ENCODE measurements around the gene LARP1B. TPM values are rescaled to one million over a fixed set of nuclear protein-coding genes. Genes with fewer than 3 reads are reported as not detected.
"Not testable (repeated sequence)": the region's sequence is repeated elsewhere in the genome, so short reads cannot be mapped to it uniquely, and the experiment has no call there.

Gene LARP1B
- 10 to 100 TPM; 23.1 to 23.4 TPM for total RNA-seq

DNA sequence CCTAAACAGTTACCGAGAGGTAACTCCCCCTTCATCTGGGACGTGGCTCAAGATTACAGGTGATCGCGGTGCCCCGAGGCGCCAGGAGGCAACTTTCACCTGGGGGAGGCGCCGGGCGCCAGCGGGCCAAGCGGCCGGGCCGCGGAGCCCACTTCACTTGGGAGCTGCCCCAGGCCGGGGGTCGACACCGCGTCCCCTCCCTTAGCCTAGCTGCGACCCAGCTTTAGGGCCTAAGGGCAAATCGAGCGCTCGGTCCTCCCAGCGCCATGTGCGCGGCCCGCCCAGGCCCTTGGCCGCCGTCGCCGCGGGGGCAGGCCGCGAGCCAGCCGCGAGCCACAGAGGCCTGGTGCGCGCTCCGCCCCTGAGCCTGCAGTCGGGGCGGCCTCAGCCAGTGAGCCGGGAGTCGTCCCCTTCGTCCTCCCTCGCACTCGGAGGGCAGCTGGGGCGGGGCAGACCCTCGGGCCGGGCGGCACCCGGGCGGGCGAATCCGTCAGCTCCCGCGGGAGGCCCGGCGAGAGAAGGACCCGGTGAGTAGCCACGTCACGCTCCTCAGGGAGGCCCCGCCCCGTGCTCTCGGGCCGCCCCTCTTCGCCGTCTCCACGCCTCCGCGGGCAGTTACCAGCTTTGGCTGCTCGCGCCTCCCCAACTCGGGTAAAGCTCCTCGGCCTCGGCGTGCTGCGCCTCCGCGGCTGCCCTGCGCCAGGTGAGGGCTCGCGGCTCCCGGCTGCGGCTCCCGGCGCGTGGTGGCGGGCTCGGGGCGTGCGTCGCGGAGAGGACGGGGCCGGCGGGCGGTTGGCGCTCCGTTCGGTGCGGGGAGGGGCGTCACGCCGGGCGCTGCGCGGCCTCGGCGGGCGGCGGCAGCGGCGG, at the start of gene LARP1B:
TSS of gene LARP1B (plus strand) at position 614 of the 867 bp plus-strand sequence. CDS start 13,640 bp downstream, outside the sequence.
- ChIA-PET CTCF (interaction anchor here (0.6 to 2.1 kb wide), 5 partner anchors 8 to 95 kb away, joined by 4 to 7 read pairs (median 6); partner anchors contain the start of genes ABHD18 and MFSD8), POLR2A (interaction anchor here (0.6 to 1.8 kb wide), 5 partner anchors 64 to 751 kb away, joined by 3 to 40 read pairs (median 4); partner anchors contain the start of genes ABHD18, MFSD8, PGRMC2 and PLK4)

- ChIA-PET CTCF (no interaction called here), POLR2A (no interaction called here)
Observed at GRCh38 chr4:128025319-128025718, 35.8 kb upstream of the LARP1B start.

- POLR2A ChIA-PET = no interaction called here
Observed at GRCh38 chr4:128029907-128030306, 31.2 kb upstream of the LARP1B start.

GRCh38 chr4:128031756-128032384, 29.2 kb upstream of the LARP1B start:
- ChIA-PET POLR2A (interaction anchor here (0.6 kb wide), 1 partner anchor 35 kb away, joined by 7 read pairs; no protein-coding TSS in a partner anchor), CTCF (no interaction called here)

More at GRCh38 chr4:128029907-128030306, 31.2 kb upstream of the LARP1B start:
- CTCF ChIA-PET = no interaction called here

DNA sequence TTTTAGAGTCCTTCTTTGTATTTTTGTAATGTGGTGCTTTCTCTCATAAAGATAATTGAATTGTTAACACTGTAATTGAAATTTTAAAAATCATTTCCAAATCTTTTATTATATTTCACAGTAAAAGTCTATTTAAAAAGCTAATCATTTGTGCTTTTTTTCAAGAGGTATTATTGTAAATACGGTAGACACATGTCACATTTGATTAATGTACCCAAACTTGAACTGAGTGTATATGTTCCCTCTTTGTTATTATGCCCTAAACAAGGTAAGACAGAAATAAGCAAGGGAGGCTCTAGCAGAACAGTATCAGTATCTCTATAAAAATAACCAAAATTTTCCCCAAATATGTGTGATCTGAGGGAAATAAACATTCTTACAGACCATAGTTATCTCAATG, 21.5 kb upstream of the LARP1B start:
- POLR2A ChIA-PET = no interaction called here

DNA sequence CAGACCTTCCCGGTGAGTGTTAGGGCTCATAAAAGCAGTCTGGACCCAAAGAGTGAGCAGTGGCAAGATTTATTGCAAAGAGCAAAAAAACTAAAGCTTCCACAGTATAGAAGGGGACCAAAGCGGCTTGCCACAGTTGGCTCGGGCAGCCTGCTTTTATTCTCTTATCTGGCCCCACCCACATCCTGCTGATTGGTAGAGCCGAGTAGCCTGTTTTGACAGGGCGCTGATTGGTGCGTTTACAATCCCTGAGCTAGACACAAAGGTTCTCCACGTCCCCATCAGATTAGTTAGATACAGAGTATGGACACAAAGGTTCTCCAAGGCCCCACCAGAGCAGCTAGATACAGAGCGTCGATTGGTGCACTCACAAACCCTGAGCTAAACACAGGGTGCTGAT, 14.1 kb upstream of the LARP1B start:
- CTCF ChIA-PET, POLR2A ChIA-PET: not testable (repeated sequence)

More for the DNA sequence above, 21.5 kb upstream of the LARP1B start:
- CTCF ChIA-PET = no interaction called here

GRCh38 chr4:128047514-128047913, 13.6 kb upstream of the LARP1B start:
- POLR2A ChIA-PET, CTCF ChIA-PET: not testable (repeated sequence)

DNA sequence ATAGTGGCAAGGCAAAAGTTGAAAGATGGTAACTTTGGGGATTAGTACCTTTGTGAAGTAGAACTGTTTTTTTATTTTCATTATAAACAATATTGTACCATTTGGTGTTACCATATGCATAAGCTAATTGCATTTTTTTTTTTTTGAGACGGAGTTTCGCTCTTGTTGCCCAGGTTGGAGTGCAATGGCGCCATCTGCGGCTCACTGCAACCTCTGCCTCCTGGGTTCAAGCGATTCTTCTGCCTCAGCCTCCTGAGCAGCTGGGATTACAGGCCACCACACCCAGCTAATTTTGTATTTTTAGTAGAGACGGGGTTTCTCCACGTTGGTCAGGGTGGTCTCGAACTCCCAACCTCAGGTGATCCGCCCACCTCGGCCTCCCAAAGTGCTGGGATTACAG, 9.9 kb upstream of the LARP1B start:
- POLR2A ChIA-PET = interaction anchor here (0.9 kb wide), 1 partner anchor 88 kb away, joined by 3 read pairs; no protein-coding TSS in a partner anchor
- CTCF ChIA-PET = not testable (repeated sequence)

DNA sequence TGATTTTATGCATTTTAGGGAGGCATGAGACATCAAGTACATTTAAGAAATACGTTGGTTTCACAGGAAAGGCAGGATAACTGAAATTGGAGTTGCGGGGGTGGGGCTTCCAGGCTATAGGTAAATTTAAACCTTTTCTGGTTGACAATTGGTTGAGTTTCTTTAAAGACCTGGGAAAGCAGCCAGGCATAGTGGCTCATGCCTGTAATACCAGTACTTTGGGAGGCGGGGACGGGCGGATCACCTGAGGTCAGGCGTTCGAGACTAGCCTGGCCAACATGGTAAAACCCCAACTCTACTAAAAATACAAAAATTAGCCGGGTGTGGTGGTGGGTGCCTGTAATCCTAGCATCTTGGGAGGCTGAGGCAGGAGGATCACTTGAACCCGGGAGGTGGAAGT, 6.2 kb upstream of the LARP1B start:
- CTCF ChIA-PET, POLR2A ChIA-PET: not testable (repeated sequence)

DNA sequence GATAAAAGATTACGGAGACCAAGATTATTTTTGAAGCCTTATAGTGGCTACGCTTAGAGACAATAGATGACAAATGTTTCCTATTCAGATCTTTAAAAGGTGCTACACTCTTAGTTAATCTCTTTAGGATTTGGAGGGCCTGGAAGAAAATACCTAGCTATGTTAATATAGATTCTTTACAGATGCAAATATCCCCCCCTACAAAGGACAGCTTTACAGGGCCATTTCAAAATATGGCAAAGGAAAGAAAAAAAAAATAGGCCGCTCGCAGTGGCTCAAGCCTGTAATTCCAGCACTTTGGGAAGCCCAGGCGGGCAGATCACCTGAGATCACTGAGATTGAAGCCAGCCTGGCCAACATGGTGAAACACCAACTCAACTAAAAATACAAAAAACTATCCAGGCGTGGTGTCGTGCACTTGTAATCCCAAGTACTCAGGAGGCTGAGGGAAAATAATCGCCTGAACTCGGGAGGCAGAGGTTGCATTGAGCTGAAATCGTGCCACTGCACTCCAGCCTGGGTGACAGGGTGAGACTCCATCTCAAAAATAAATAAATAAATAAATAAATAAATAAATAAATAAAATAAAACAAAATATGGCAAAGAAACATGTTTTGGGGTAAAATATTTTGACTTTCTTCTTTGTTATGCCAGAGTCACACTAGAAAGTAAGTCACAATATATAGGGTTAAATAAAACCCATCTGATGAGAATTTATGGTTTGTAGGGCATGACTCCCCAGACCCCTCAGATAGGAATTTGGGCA, 5.5 kb upstream of the LARP1B start:
- POLR2A ChIA-PET, CTCF ChIA-PET: not testable (repeated sequence)

DNA sequence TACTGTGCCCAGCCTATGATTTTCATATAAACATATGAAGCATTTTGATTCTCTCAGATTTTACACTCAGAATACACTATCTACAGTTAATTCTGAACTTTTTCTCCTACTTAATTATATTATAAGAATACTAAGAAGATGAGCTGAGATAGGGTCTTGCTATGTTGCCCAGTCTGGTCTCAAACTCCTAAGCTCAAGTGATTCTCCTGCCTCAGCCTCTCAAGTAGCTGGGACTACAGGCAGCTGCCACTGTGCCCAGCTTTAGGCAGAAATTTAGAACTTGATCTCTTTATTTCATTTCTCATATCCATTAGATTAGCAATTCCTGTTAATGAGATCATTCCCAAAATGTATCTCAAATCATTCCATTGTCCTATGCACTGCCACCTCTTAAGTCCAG, 4.7 kb upstream of the LARP1B start:
- ChIA-PET POLR2A (no interaction called here), CTCF (no interaction called here)

DNA sequence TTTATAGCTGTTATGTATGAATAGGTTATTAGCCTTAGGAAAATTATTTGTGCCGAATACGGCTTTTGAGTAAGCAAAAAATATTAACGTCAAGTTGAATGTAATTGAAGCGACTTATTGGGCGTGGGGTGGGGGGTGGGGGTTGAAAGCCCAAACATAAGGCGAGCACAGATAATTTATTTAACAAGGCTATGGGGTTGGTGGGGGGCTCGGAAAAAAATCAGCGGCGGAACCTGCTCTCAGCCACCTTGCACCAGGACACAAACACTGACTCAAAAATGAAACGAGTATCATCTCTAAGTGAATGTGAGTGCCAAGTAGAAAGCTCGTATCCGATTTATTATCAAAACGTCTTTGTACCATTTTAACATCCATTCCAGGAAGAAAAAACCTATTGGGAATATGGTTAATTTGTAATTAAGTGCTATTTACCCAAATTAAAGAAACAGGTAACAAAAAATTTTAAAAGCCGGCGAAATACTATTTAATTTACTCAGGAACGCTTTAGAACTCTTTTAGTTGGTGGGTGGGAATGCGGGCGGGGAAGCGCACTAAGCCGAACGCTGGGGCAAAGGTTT, 902 bp upstream of the LARP1B start:
- ChIA-PET CTCF (interaction anchor here (0.6 to 2.1 kb wide), 4 partner anchors 9 to 95 kb away, joined by 4 to 7 read pairs (median 5); partner anchors contain the start of genes ABHD18 and MFSD8), POLR2A (interaction anchor here (0.9 to 1.8 kb wide), 4 partner anchors 96 to 752 kb away, joined by 4 to 40 read pairs (median 5); partner anchors contain the start of genes ABHD18, MFSD8, PGRMC2 and PLK4)

DNA sequence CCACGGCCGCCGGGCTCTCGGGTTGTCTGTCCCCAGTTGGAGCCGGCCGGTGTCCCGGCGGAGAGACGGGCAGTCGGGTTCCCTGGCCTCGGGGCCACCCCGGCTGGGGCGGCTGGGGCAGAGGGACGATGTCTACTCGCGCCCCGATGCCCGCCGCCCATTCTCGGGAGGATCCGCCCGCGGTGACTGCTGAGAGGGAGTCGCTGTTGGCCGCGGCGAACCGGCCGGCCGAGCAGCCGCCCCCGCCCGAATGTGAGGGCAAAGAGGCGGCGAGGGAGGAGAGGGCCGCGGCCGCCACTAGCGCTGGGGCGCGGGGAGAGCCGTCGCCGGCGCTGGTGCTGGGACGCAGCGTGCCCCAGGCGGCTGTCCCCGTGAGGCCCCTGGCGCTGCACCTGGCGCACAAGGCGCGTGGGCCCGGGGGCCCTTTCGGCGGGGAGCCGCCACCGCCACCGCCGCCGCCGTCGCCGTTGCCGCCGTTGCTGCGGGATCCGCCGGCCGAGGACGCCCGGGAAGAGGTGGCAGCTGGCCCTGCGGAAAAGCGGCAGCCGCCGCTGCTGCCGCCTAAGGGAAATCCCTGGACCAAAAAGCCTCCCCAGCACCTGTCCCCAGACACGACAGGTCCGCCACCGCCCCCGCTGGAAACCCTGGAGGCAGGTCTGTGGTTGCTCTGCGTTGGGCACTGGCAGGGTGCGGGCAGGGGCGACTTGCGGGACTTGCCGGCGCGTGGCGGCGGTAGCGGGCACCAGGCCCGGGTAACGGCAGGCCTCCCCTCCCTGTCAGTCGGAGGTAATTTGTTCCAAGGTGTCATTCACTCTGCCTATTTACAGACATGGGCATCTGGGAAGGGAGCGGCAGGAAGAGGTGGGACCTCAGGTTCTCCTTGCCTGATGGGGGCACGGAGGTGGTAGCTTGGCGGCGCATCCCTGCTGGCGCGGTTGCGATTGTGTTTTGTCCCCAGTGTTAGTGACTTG, 739 bp downstream of the LARP1B start:
- POLR2A ChIA-PET = interaction anchor here (0.7 to 1.8 kb wide), 4 partner anchors 97 to 750 kb away, joined by 4 to 40 read pairs (median 5); partner anchors contain the start of genes ABHD18, MFSD8 and PGRMC2
- CTCF ChIA-PET = interaction anchor here (1.0 to 2.1 kb wide), 3 partner anchors 7 to 96 kb away, joined by 6 to 7 read pairs (median 6); partner anchors contain the start of genes ABHD18 and MFSD8

- CTCF ChIA-PET = interaction anchor here (0.7 kb wide), 1 partner anchor 389 kb away, joined by 3 read pairs; no protein-coding TSS in a partner anchor
- POLR2A ChIA-PET = interaction anchor here (0.7 kb wide), 1 partner anchor 34 kb away, joined by 7 read pairs; no protein-coding TSS in a partner anchor
Observed at GRCh38 chr4:128066453-128066820, 5.3 kb downstream of the LARP1B start.

DNA sequence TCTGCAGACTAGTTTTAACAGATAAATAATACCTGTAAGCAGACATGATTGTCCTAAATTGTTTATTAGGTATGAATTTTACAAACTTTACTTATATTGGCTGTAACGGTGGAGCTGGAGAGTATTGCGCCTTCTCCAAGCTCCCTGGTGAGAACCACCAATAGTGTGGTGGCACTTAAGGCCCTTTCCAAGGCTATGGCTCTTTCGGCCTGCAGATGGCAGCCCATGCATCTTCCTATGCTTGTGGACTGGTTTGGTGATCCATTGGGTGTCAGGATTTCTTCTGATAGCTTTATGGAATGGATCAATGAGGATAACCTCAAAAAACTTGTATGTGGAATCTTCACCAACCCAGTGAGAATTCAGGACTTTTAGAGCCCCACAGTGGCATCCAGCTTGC, 7.8 kb downstream of the LARP1B start:
- POLR2A ChIA-PET = no interaction called here

GRCh38 chr4:128076464-128076863, 15.4 kb downstream of the LARP1B start:
- ChIA-PET POLR2A (no interaction called here), CTCF (no interaction called here)

More for the DNA sequence above, 7.8 kb downstream of the LARP1B start:
- CTCF ChIA-PET = interaction anchor here (1.5 kb wide), 1 partner anchor 8 kb away, joined by 6 read pairs; the partner anchor contains the start of gene LARP1B

DNA sequence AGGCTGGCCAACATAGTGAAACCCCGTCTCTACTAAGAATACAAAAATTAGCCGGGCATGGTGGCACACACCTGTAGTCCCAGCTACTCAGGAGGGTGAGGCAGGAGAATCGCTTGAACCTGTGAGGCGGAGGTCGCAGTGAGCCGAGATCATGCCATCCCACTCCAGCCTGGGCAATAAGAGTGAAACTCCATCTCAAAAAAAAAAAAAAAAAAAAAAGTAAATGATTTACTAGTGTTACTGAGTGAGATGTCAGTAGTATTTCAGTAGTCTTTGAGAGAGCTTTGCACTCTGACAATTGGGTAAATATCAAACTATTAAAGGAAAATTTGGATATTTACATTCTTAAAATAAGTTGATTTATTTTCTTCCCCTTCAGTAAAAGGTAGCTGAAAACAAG, 34.2 kb downstream of the LARP1B start:
- CTCF ChIA-PET, POLR2A ChIA-PET: not testable (repeated sequence)

DNA sequence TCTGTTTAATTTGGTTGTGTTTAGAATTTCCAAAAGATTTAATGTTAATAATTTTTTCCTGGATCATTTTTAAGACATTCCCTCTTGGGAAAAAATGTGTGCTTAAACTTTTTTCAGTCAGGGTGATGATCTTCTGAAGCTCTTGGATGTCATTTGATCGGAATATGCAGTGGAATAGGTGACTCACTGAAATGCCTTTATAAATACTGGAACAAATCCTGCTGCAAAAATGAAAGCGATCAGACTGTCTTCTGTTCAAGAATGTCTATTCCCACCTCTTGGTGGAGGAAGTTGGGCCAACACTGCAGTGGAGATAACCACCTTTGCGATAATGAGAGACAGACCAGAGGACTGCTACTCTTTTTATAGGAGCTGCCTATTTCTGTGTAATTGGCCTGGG, 46.7 kb downstream of the LARP1B start:
- CTCF ChIA-PET = no interaction called here

More for the DNA sequence above, 46.7 kb downstream of the LARP1B start:
- POLR2A ChIA-PET = no interaction called here

All from activated CD8-positive, alpha-beta memory T cell treated with anti-CD3 and anti-CD28 coated beads for 36 hours (primary cell).